Dedifferentiated amniotic fluid mesenchymal stem cell (primary cell): ENCODE measurements around the gene TPT1.
"Not testable (repeated sequence)": the region's sequence is repeated elsewhere in the genome, so short reads cannot be mapped to it uniquely, and the experiment has no call there.

Experiments
- DNase-seq: peaks from one replicate; pipeline ENCODE4 v3.0.0-alpha.2; 2016; ENCODE audit errors: extremely low spot score

TPT1 gene

DNA sequence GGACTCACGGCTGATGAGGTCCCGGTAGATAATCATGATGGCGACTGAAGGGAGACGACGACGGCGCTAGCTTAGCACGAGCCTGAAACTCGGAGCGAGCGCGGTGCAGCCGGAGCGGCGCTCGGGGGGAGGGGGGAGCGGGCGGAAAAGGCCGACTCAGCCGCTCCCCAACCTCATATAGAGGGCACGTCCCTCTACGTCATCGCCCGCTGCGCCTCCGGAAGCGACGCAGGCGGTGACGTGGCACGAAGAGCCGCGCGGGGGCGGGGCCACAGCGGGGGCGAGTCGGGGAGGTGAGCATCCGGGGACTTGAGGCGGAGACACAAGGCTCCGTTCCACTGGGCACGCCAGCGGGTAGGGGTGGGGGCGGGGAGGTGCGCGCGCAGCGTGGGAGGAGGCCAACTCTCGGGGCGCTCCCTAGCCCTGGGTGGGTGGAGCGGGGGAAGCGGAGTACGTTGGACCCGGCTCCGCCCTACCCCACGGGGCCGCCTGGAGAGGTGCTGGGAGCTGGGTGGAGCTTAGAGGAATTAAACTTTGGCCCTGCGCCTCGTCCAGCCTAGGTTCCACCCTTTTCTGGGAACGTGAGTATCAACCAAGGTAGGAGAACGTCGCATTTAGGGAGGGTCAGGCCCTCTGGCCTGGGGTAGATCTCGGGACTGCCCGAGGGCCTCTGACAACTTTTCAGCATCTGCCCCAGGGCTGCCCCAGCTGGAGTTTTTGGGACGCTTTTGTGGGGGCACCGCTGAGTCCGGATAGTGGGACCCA lies at the start of gene TPT1:
TPT1 (minus strand) TSS at position 150 of the 765 bp plus-strand sequence; CDS start at position 36, 114 bp downstream.
- peak; percentile 97 for DNase-seq

- DNase-seq = not testable (repeated sequence)
Measured at GRCh38 chr13:45390348-45390747, 49.4 kb upstream of the TPT1 start.

- DNase-seq = no peak
Measured at GRCh38 chr13:45388664-45389063, 47.7 kb upstream of the TPT1 start.

GRCh38 chr13:45386892-45387575 lies 46.1 kb upstream of the TPT1 start:
- not testable (repeated sequence) for DNase-seq

DNA sequence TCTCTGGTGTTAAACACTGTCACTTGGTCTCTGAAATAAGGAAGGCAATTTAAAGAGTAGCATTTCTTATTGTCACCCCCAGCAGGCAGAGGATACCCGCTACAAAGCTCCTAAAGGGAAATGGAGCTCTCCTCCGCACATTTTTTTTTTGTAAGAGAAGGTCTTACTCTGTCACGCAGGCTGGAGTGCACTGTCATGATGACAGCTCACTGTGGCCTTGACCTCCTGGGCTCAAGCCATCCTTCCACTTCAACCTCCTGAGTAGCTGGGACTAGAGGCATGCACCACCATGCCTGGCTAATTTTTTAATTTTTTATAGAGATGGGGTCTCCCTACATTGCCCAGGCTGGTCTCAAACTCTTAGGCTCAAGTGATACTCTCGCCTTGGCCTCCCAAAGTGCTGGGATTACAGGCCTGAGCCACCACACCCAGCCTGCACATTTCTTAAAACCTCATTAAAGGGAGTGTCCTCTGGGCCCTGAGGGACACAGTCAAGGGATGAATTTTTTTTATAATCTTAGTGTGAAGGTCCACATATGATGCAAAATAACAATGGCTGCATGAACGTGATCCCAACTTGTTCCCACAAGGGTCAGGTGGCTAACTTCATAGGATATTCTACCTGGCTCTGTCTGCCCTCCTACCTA lies 45.0 kb upstream of the TPT1 start:
- no peak for DNase-seq

DNA sequence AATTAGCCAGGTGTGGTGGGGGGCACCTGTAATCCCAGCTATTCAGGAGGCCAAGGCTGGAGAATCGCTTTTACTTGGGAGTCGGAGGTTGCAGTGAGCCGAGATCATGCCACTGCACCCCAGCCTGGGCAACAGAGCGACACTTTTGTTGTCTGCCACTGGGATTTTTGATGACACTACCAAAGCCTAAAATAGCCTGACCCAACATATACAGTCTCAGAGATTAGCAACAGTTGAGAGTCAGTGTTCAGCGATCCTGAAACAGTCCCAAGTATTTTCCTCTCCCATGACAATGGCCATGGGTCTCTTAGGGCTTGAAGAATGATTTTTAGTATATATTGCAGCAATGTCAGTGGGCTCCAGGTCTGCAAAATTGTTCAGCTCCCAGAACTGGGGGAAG lies 44.3 kb upstream of the TPT1 start:
- DNase-seq = no peak

DNA sequence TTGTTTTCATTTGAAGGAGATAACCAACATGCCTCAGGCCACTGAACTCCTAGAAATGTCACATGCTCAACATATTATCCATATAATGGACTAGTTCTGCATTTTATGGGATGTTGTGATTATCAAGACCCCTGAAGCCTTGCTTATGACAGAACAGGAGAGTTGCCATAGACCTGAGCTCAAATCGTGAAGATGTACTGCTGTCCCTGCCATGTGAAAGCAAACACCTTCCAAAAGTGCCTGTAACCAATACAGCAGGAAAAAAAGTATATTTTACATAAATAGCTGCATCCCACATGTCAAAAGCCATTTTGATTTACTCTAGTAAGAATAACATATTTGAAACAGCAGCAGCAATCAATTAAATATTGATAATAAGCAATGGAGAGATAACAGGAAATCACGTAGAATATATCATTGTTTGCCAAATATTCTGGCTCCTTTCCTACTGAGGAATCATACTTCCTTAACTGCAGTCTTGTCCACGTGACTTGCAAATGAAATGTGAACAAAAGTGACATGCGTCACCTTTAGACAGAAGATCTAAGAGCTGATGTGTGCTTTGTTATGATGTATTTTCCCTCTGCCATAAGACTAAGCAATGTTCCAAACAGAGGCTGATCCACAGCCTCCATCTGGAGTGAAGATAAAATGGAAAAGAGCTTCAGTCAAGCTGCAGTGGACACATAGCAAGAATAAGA lies 43.6 kb upstream of the TPT1 start:
- no peak for DNase-seq

- DNase-seq = not testable (repeated sequence)
Measured at GRCh38 chr13:45382739-45383138, 41.8 kb upstream of the TPT1 start.

GRCh38 chr13:45381196-45381595 lies 40.2 kb upstream of the TPT1 start:
- no peak for DNase-seq

DNA sequence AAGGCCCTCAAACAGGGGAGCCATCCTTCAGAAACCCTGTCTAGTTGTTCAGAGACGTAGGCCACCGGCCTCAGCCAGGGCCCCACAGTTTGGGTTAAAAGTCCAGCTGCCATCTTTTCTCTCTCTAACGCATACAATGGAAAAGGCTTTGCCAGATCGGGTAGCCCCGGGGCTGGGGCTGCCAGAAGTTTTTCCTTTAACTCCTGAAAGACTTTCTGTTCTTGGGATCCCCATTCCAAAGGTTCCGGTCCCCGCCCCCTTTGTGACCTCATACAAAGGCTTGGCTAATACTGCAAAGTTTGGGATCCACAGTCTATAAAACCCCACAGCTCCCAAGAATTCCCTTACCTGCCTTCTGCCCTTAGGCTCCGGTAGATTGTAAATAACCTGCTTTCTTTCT lies 39.7 kb upstream of the TPT1 start:
- DNase-seq = not testable (repeated sequence)

- DNase-seq = not testable (repeated sequence)
Measured at GRCh38 chr13:45379516-45379915, 38.5 kb upstream of the TPT1 start.

DNA sequence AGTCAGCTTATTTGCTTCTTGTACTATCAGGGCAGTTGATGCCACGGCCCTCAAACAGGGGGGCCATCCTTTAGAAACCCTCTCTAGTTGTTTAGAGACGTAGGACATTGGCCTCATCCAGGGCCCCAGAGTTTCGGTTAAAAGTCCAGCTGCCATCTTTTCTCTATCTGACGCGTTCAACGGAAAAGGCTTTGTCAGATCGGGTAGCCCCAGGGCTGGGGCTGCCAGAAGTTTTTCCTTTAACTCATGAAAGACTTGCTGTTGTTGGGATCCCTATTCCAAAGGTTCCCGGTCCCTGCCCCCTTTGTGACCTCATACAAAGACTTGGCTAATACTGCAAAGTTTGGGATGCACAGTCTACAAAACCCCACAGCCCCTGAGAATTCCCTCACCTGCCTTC lies 37.8 kb upstream of the TPT1 start:
- DNase-seq = not testable (repeated sequence)

- DNase-seq = not testable (repeated sequence)
Measured at GRCh38 chr13:45377314-45377713, 36.3 kb upstream of the TPT1 start.

DNA sequence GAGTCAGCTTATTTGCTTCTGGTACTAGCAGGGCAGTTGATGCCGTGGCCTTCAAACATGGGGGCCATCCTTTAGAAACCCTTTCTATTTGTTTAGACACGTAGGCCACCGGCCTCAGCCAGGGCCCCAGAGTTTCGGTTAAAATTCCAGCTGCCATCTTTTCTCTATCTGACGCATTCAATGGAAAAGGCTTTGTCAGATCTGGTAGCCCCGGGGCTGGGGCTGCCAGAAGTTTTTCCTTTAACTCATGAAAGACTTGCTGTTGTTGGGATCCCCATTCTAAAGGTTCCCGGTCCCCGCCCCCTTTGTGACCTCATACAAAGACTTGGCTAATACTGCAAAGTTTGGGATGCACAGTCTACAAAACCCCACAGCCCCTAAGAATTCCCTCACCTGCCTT lies 35.7 kb upstream of the TPT1 start:
- not testable (repeated sequence) for DNase-seq

DNA sequence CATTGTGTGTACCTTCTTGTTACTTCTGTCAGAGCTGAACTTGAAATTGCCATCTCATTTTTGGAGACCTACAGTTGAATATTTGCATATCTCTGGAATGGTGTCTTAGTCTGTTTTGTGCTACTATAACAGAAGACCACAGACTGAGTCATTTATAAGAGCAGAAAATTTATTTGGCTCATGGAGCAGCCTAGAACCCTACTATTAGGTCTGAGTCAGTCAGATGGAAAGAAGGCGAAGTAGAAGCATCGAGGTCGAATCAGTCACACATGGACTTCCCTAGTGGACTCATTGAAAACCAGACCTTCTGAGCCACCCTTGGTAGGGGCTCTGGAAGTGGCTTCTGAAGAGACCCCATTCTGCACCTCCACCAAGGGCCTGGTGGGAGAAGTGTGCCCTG lies 33.9 kb upstream of the TPT1 start:
- no peak for DNase-seq

- no peak for DNase-seq
Measured at GRCh38 chr13:45373162-45373547, 32.2 kb upstream of the TPT1 start.

DNA sequence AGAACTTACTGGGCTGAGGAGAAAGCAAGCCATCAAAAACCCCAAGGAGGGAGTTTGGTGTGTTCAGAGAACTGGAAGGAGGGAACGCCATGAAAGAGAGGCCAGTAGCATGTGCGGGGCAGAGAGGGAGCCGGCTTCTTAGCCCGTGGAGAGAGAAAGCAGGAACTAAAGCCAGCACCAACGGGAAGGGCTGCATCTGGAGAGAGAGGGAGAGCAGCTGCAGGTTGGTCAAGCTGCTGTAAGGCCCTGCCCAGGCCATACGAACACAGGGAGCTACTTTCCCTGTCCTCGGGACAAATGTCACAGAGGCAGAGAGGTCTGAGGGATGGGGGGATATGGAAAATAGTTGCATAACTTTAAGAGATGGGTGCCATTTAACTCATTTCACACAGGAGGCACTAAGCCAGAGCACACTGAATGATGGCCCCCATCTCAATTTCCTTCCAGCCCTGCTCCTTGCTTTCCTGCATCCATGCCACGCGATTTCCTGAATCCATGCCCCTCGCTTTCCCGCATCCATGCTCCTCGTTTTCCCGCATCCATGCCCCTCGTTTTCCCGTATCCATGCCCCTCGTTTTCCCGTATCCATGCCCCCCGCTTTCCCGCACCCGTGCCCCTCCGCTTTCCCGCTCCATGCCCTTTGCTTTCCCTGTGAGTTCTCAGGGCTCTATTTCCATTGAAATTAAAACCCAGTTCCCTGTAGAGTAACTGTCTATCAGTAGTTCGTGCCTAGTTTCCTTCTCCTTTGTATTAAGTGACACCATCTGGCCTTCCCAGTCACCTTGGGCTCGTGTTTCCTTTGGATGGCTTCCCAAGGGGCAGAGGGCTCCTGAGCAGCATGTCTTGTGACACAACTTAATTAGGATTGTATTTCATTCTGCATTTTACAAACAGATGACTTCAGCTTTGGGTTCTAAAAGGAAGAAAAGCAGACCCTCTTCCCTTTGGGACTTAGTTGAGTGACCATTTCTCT lies 31.5 kb upstream of the TPT1 start:
- no peak for DNase-seq

GRCh38 chr13:45370922-45371406 lies 30.0 kb upstream of the TPT1 start:
- peak; percentile 71 for DNase-seq

DNA sequence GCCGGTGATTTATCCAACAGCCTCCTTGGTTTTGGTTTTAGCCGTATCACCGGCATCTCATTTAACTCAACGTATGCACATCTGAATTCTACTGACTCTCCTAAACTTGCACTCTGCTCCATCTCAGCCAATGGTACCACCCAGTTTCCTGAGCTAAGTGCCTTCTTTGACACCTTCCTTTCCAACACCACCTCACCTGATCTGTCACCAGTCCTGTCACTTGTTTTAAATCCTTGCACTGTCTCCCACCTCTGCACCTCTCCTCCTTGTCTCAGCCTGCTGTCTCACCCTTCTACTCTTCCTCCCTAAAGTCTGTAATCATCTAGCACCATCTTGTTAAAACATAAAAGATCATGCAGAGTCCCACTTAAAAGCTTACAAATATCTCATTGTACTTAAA lies 28.1 kb upstream of the TPT1 start:
- DNase-seq = no peak

DNA sequence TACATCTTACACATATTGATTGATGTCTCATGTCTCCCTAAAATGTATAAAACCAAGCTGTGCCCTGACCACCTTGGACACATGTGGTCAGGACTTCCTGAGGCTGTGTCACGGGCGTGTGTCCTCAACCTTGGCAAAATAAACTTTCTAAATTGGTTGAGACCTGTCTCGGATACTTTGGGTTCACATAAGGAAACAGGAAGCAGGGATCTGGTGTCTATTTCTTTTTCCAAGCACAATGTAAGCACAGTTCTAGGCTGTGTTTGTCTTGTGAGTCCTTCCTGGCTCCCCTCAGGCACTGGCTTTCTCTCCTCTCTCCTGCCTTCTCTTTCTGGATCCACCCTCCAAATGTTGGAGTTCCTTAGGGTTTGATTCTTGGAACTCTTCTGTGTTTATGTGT lies 27.6 kb upstream of the TPT1 start:
- DNase-seq = no peak

DNA sequence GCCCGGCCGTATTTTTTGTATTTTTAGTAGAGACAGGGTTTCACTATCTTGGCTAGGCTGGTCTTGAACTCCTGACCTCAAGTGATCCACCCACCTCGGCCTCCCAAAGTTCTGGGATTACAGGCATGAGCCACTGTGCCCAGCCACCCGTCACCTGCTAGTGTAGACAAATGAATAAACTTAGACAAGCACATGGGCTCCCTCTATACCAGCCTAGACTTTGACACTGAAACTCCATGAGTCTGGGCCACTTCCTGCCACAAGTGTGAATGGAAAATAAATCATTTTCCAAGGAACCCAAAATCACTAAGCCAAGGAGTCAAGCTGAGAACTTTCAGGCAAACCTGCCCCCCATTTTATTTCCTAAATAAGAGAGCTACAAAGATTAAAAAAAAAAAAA lies 27.0 kb upstream of the TPT1 start:
- DNase-seq = no peak
